SK-N-SH (cell line): ENCODE data around the gene CLMP. TPM values are rescaled to one million over a fixed set of nuclear protein-coding genes. Genes with fewer than 3 reads are reported as not detected.

Experiments used
- CTCF ChIA-PET: fragments of 300-600, 350-600 bp; formaldehyde crosslinking; extraction: SDS; loops from one replicate; lab custom pipeline; 2021; lab: Yijun Ruan, JAX
- POLR2A ChIA-PET: fragments of 350-600 bp; sonication (Branson Sonifier 250); formaldehyde crosslinking; extraction: SDS; loops from one replicate; lab custom pipeline; 2020; ENCODE audit warnings: antibody characterized with exemption, inconsistent platforms; lab: Yijun Ruan, JAX
- DNase-seq: peaks from one replicate; pipeline ENCODE4 v3.0.0; 2012
- H2AFZ ChIP-seq: fragments of 200-600 bp; sonication (generic); 2 replicates; pipeline ENCODE4 v1.8.1; 2016; ENCODE audit warnings: antibody characterized with exemption, mild to moderate bottlenecking, low read depth
- H3F3A ChIP-seq: fragments of 200-600 bp; sonication (generic); replicated peaks from 2 replicates; pipeline ENCODE3; 2016; ENCODE audit warnings: antibody characterized with exemption, mild to moderate bottlenecking; ENCODE audit not compliant: insufficient read depth
- H3K27ac ChIP-seq, 2 experiments: fragments of 200-500 bp in 1 of 2; fragments of 200-600 bp in 1 of 2; sonication (Bioruptor generic) in 1 of 2; sonication (generic), shearing (Covaris generic) in 1 of 2; 2 replicates each; pipeline versions ENCODE4 v1.5.1 to v1.6.1; 2014 to 2016; ENCODE audit warnings: low read depth in 2 of 2, inconsistent platforms in 1 of 2, low read length in 1 of 2, mild to moderate bottlenecking in 1 of 2, mixed read lengths in 1 of 2
- H3K27me3 ChIP-seq: fragments of 200-600 bp; sonication (generic), shearing (Covaris generic); 2 replicates; pipeline ENCODE4 v1.6.1; 2016; ENCODE audit warnings: mixed run types; ENCODE audit not compliant: insufficient read depth
- H3K36me3 ChIP-seq, 2 experiments: fragments of 200-500 bp in 1 of 2; fragments of 200-600 bp in 1 of 2; sonication (Bioruptor generic) in 1 of 2; sonication (generic) in 1 of 2; replicated peaks in 1 of 2; 2 replicates each; pipeline versions ENCODE3 to v1.5.1; 2014 to 2016; ENCODE audit warnings: low read length in 1 of 2, mild to moderate bottlenecking in 1 of 2; ENCODE audit not compliant: insufficient read depth in 2 of 2, control insufficient read depth in 1 of 2
- H3K4me1 ChIP-seq, 2 experiments: fragments of 200-500 bp in 1 of 2; fragments of 200-600 bp in 1 of 2; sonication (Bioruptor generic) in 1 of 2; sonication (generic), shearing (Covaris generic) in 1 of 2; 2 replicates each; pipeline versions ENCODE4 v1.5.1 to v1.6.1; 2014 to 2016; ENCODE audit warnings: low read depth in 1 of 2, low read length in 1 of 2, mixed run types in 1 of 2; ENCODE audit not compliant: insufficient read depth in 2 of 2, control insufficient read depth in 1 of 2
- H3K4me2 ChIP-seq: fragments of 200-600 bp; sonication (generic), shearing (Covaris generic); 2 replicates; pipeline ENCODE4 v1.6.1; 2017; ENCODE audit warnings: mixed run types
- H3K4me3 ChIP-seq, 2 experiments: fragments of 200-500 bp in 1 of 2; fragments of 200-600 bp in 1 of 2; sonication (Bioruptor generic) in 1 of 2; sonication (generic), shearing (Covaris generic) in 1 of 2; 2 replicates each; pipeline versions ENCODE4 v1.5.1 to v1.8.1; 2014 to 2016; ENCODE audit warnings: low read depth in 2 of 2, inconsistent platforms in 1 of 2, low read length in 1 of 2, mild to moderate bottlenecking in 1 of 2, mixed read lengths in 1 of 2, moderate library complexity in 1 of 2
- H3K79me2 ChIP-seq: fragments of 200-600 bp; sonication (generic); 2 replicates; pipeline ENCODE4 v1.8.1; 2017; ENCODE audit warnings: mild to moderate bottlenecking; ENCODE audit not compliant: insufficient read depth
- H3K9ac ChIP-seq: fragments of 200-600 bp; sonication (generic); 2 replicates; pipeline ENCODE4 v1.6.1; 2017; ENCODE audit warnings: mixed run types
- H3K9me2 ChIP-seq: fragments of 200-600 bp; sonication (generic); 2 replicates; pipeline ENCODE4 v1.6.1; 2017; ENCODE audit warnings: mixed run types
- H3K9me3 ChIP-seq: fragments of 200-600 bp; sonication (generic); 2 replicates; pipeline ENCODE4 v1.6.1; 2017; ENCODE audit warnings: mixed run types, mild to moderate bottlenecking, moderate library complexity
- H4K20me1 ChIP-seq: fragments of 200-600 bp; sonication (generic); 2 replicates; pipeline ENCODE4 v1.6.1; 2017; ENCODE audit warnings: mild to moderate bottlenecking, mixed run types; ENCODE audit not compliant: insufficient read depth
- CHD2 ChIP-seq: fragments of 150-350 bp; IDR thresholded peaks from 2 replicates; pipeline ENCODE4 v1.6.1; 2018; ENCODE audit warnings: low read length; ENCODE audit not compliant: partially characterized antibody
- EP300 ChIP-seq, 2 experiments: IDR thresholded peaks; 2 replicates each; pipeline versions ENCODE4 v1.4.0 to v1.6.1; 2012; ENCODE audit warnings: borderline replicate concordance in 1 of 2, low read depth in 1 of 2, low read length in 1 of 2
- FOSL2 ChIP-seq: IDR thresholded peaks from 2 replicates; pipeline ENCODE4 v1.4.0; 2012; ENCODE audit warnings: low read depth, mild to moderate bottlenecking, moderate library complexity, borderline replicate concordance
- JUND ChIP-seq: IDR thresholded peaks from 2 replicates; pipeline ENCODE4 v1.4.0; 2012
- MEF2A ChIP-seq: IDR thresholded peaks from 2 replicates; pipeline ENCODE4 v1.4.0; 2012; ENCODE audit warnings: low read depth, borderline replicate concordance
- MXI1 ChIP-seq: IDR thresholded peaks from 2 replicates; pipeline ENCODE4 v1.6.1; 2012; ENCODE audit warnings: mild to moderate bottlenecking, low read depth, low read length, improper control_type of control experiment
- NFIC ChIP-seq: IDR thresholded peaks from 2 replicates; pipeline ENCODE4 v1.4.0; 2012; ENCODE audit warnings: borderline replicate concordance
- NRF1 ChIP-seq: IDR thresholded peaks from 2 replicates; pipeline ENCODE4 v1.6.1; 2012; ENCODE audit warnings: low read depth, mild to moderate bottlenecking, low read length
- PBX3 ChIP-seq: IDR thresholded peaks from 2 replicates; pipeline ENCODE4; 2012
- RAD21 ChIP-seq: IDR thresholded peaks from 2 replicates; pipeline ENCODE4 v1.6.1; 2012; ENCODE audit warnings: mild to moderate bottlenecking, low read length
- REST ChIP-seq: IDR thresholded peaks from 2 replicates; pipeline ENCODE4 v1.6.1; 2012; ENCODE audit warnings: mild to moderate bottlenecking, low read depth, low read length, moderate library complexity
- SIN3A ChIP-seq: IDR thresholded peaks from 2 replicates; pipeline ENCODE4 v1.6.1; 2012; ENCODE audit warnings: low read depth, mild to moderate bottlenecking, low read length, moderate library complexity, borderline replicate concordance
- TCF12 ChIP-seq: IDR thresholded peaks from 2 replicates; pipeline ENCODE4 v1.4.0; 2012
- TEAD4 ChIP-seq: IDR thresholded peaks from 2 replicates; pipeline ENCODE4 v1.4.0; 2012; ENCODE audit warnings: mild to moderate bottlenecking, borderline replicate concordance; ENCODE audit not compliant: insufficient read depth
- USF1 ChIP-seq: IDR thresholded peaks from 2 replicates; pipeline ENCODE4 v1.4.0; 2012; ENCODE audit warnings: low read depth, borderline replicate concordance
- YY1 ChIP-seq: IDR thresholded peaks from 2 replicates; pipeline ENCODE4 v1.4.0; 2012; ENCODE audit warnings: low read depth, mild to moderate bottlenecking
- WGBS: methylation state at CpG from one replicate; pipeline ENCODE4 v1.1.6; 2017; ENCODE audit warnings: low lambda C conversion rate; 5-methylcytosine and 5-hydroxymethylcytosine counted together
- polyA plus RNA-seq, 3 experiments: library from polyadenylated mRNA; depleted of rRNA; stranded (reverse); fragments of >200 nt; gene quantifications; 2 replicates each; pipeline ENCODE4 v1.2.3, GENCODE V29; 2012
- TF ChIP-seq, protein P1 (sequence below): IDR thresholded peaks from 2 replicates; pipeline ENCODE4 v1.4.0; 2012; ENCODE audit warnings: low read depth

CLMP gene
- polyA plus RNA-seq (2012; rRNA removed): 61.9 and 85.1 TPM in 2 replicates
- polyA plus RNA-seq (2012; cell fraction: cytosol; rRNA removed): 62.2 and 80.3 TPM in 2 replicates
- polyA plus RNA-seq (2012; cell fraction: nucleus; rRNA removed): 63.2 and 66.2 TPM in 2 replicates

- ChIA-PET POLR2A (interaction anchor here (0.7 to 2.3 kb wide), 8 partner anchors 8 to 81 kb away, joined by 3 to 16 read pairs (median 5); no protein-coding TSS in a partner anchor), CTCF (interaction anchor here (0.6 to 3.1 kb wide), 8 partner anchors 49 to 273 kb away, joined by 3 to 14 read pairs (median 3); no protein-coding TSS in a partner anchor)
- Histone ChIP-seq H3K9me3 (no peaks in the 10 kb centered on the region), H4K20me1 (no peaks in the 10 kb centered on the region), H3K9ac (peak within 1 kb of the TSS; percentile 86), H3K9me2 (no peaks in the 10 kb centered on the region), H3K4me3 (peak within 1 kb of the TSS; percentile 72 to 85), H3K27ac (peak within 1 kb of the TSS; percentile 81 to 97), H3K79me2 (peaks cover 60% of the 10 kb centered on the region), H2AFZ (peak within 1 kb of the TSS; percentile 66), H3K4me2 (peak within 1 kb of the TSS; percentile 88), H3K27me3 (no peaks in the 10 kb centered on the region), H3K4me1 (peaks cover 34 to 37% of the 10 kb centered on the region in 2 experiments), H3K36me3 (peaks cover 13 to 15% of the 10 kb centered on the region in 2 experiments), H3F3A (peaks cover 10% of the 10 kb centered on the region)
- peak; percentile 91 for DNase-seq
- TF ChIP-seq EP300 (IDR thresholded peaks at IDR 0.05; ENCODE audit: borderline replicate concordance in 1 of 2, low read depth in 1 of 2, low read length in 1 of 2): peak; percentile 0 to 43; a peak in 1 of 4 replicates
- TF ChIP-seq PBX3: peak; percentile 18; the same call in 1 of the 2 replicates
- no peak for TF ChIP-seq SIN3A
- no peak for TF ChIP-seq USF1
- no peak for TF ChIP-seq NRF1
- TF ChIP-seq MXI1: peak; percentile 77
- TF ChIP-seq TCF12: peak; percentile 33
- no peak for TF ChIP-seq YY1
- TF ChIP-seq, protein P1, sequence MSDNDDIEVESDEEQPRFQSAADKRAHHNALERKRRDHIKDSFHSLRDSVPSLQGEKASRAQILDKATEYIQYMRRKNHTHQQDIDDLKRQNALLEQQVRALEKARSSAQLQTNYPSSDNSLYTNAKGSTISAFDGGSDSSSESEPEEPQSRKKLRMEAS: peak; percentile 88
- TF ChIP-seq FOSL2: no peak
- no peak for TF ChIP-seq MEF2A
- TF ChIP-seq CHD2: no peak
- TF ChIP-seq REST: 0 out of 2 replicates have a peak, but pooled peaks have one; percentile 4
- no peak for TF ChIP-seq RAD21
- TF ChIP-seq NFIC: no peak
- no peak for TF ChIP-seq JUND
- 0 out of 2 replicates have a peak, but pooled peaks have one; percentile 40 for TF ChIP-seq TEAD4
- 51% methylated on average over 40 of the region's 53 CpGs for WGBS
Measured at GRCh38 chr11:123195188-123196059, at the start of gene CLMP. Gene CLMP (minus strand): TSS chr11:123195248. CDS start chr11:123194940, 308 bp downstream.
